Ovary (tissue), 3 donors: ENCODE measurements around the gene RGS2.

Experiments used
- CTCF ChIP-seq, 3 donors: fragments of 450-650 bp in 2 of 3; fragments of 200-600 bp in 1 of 3; IDR thresholded peaks; one replicate each; pipeline versions ENCODE4 v1.5.1 to v1.8.0; 2016 to 2022; ENCODE audit warnings: antibody characterized with exemption in 3 of 3, mild to moderate bottlenecking in 1 of 3
- EP300 ChIP-seq: sonication (generic); formaldehyde crosslinking; IDR thresholded peaks from one replicate; pipeline ENCODE4 v1.6.1; 2017; ENCODE audit warnings: antibody characterized with exemption
- POLR2A ChIP-seq: fragments of 450-650 bp; IDR thresholded peaks from one replicate; pipeline ENCODE4 v1.6.1; 2017; ENCODE audit warnings: antibody characterized with exemption, mild to moderate bottlenecking, moderate library complexity
- donor health status: DM: no; HTN: no; CAD: no.

- TF ChIP-seq CTCF (IDR thresholded peaks at IDR 0.05) (no peak), EP300 (no peak), POLR2A (no peak)
These were observed 51.0 kb downstream of the RGS2 start for GRCh38 chr1:192859808-192860207.
